ENCODE data around the gene SYNCRIP.

DNA sequence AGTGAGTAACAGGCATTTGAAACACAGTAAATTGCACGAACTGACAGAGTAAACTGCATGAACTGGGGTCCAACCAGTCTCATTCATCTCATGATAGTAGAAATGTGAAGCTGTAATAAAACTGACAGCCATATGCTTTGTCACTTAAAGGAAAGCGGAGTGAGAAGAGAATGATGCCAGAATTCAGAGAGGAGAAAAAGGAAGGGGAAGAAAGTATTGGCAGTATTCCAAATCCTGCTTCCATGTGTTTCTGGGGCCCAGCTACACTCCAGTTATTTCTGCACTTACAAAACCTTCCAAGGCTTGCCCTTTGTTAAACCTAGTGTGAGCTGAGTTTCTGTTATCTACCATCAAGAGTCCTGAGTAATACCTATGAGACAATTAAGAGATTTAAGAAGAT is 66.2 kb downstream of the SYNCRIP start:
- TF ChIP-seq, protein P1, sequence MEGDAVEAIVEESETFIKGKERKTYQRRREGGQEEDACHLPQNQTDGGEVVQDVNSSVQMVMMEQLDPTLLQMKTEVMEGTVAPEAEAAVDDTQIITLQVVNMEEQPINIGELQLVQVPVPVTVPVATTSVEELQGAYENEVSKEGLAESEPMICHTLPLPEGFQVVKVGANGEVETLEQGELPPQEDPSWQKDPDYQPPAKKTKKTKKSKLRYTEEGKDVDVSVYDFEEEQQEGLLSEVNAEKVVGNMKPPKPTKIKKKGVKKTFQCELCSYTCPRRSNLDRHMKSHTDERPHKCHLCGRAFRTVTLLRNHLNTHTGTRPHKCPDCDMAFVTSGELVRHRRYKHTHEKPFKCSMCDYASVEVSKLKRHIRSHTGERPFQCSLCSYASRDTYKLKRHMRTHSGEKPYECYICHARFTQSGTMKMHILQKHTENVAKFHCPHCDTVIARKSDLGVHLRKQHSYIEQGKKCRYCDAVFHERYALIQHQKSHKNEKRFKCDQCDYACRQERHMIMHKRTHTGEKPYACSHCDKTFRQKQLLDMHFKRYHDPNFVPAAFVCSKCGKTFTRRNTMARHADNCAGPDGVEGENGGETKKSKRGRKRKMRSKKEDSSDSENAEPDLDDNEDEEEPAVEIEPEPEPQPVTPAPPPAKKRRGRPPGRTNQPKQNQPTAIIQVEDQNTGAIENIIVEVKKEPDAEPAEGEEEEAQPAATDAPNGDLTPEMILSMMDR (IDR thresholded peaks at IDR 0.05): no peak
- no peak for TF ChIP-seq EZH2 (IDR thresholded peaks at IDR 0.05; ENCODE audit: borderline replicate concordance, insufficient read depth, low read depth, low read length, poor library complexity, severe bottlenecking)

All from B cell (primary cell).